HG02623 (cell line): ENCODE measurements around the gene DNASE1.

Source experiments
- ATAC-seq: cut with Tn5 transposase; IDR thresholded peaks from one replicate; pipeline ENCODE4 v1.9.1; 2021; ENCODE audit warnings: moderate library complexity; ENCODE audit not compliant: unreplicated experiment

The DNASE1 gene

GRCh38 chr16:3661922-3662321, 7.4 kb downstream of the DNASE1 start:
- ATAC-seq: no peak

- no peak for ATAC-seq
Measured at GRCh38 chr16:3662601-3663000, 8.1 kb downstream of the DNASE1 start.

GRCh38 chr16:3664187-3664896, 9.9 kb downstream of the DNASE1 start:
- ATAC-seq: no peak

GRCh38 chr16:3665508-3665907, 11.0 kb downstream of the DNASE1 start:
- no peak for ATAC-seq

GRCh38 chr16:3668626-3669025, 14.1 kb downstream of the DNASE1 start:
- ATAC-seq: no peak

GRCh38 chr16:3669082-3669481, 14.6 kb downstream of the DNASE1 start:
- ATAC-seq: no peak

- ATAC-seq: no peak
Measured at GRCh38 chr16:3670711-3671110, 16.2 kb downstream of the DNASE1 start.

GRCh38 chr16:3671424-3671823, 16.9 kb downstream of the DNASE1 start:
- no peak for ATAC-seq

GRCh38 chr16:3672571-3673041, 18.1 kb downstream of the DNASE1 start:
- no peak for ATAC-seq

GRCh38 chr16:3673201-3673600, 18.7 kb downstream of the DNASE1 start:
- ATAC-seq: no peak

- ATAC-seq: no peak
Measured at GRCh38 chr16:3673676-3674377, 19.3 kb downstream of the DNASE1 start.

- ATAC-seq: no peak
Measured at GRCh38 chr16:3674513-3675295, 20.2 kb downstream of the DNASE1 start.

- no peak for ATAC-seq
Measured at GRCh38 chr16:3675601-3676130, 21.2 kb downstream of the DNASE1 start.

- ATAC-seq: no peak
Measured at GRCh38 chr16:3677994-3678393, 23.5 kb downstream of the DNASE1 start.

- ATAC-seq: no peak
Measured at GRCh38 chr16:3681206-3681605, 26.7 kb downstream of the DNASE1 start.

GRCh38 chr16:3687021-3687420, 32.5 kb downstream of the DNASE1 start:
- ATAC-seq: no peak

- no peak for ATAC-seq
Measured at GRCh38 chr16:3687792-3688191, 33.3 kb downstream of the DNASE1 start.

GRCh38 chr16:3689731-3690130, 35.2 kb downstream of the DNASE1 start:
- ATAC-seq: no peak

- ATAC-seq: peak; percentile 47
Measured at GRCh38 chr16:3690470-3690928, 36.0 kb downstream of the DNASE1 start.

GRCh38 chr16:3690980-3691720, 36.7 kb downstream of the DNASE1 start:
- ATAC-seq: no peak

GRCh38 chr16:3691761-3692160, 37.3 kb downstream of the DNASE1 start:
- ATAC-seq: no peak
